Prostate gland (tissue), 2 donors: ENCODE data around the gene WASF3.

Source experiments
- CTCF ChIP-seq, 4 experiments: fragments of 200-600 bp in 2 of 4; fragments of 450-650 bp in 2 of 4; sonication (generic) in 2 of 4; IDR thresholded peaks; 1 replicate in 3 of 4; 2 replicates in 1 of 4; pipeline ENCODE4 v1.5.1; 2016 to 2019; ENCODE audit warnings: antibody characterized with exemption in 4 of 4, mild to moderate bottlenecking in 2 of 4, moderate library complexity in 2 of 4
- POLR2A ChIP-seq: fragments of 450-650 bp; IDR thresholded peaks from one replicate; pipeline ENCODE4 v1.6.1; 2016; ENCODE audit warnings: antibody characterized with exemption, mild to moderate bottlenecking
- POLR2AphosphoS5 ChIP-seq: sonication (generic); formaldehyde crosslinking; IDR thresholded peaks from one replicate; pipeline ENCODE4 v1.6.1; 2017; ENCODE audit warnings: antibody characterized with exemption

- TF ChIP-seq CTCF (IDR thresholded peaks at IDR 0.05) (no peak), POLR2A (no peak), POLR2AphosphoS5 (no peak)
These were observed 34.5 kb upstream of the WASF3 start for GRCh38 chr13:26523007-26523406.
